ENCODE measurements around the gene GPR89A. TPM values are rescaled to one million over a fixed set of nuclear protein-coding genes. Genes with fewer than 3 reads are reported as not detected.

Gene GPR89A
- total RNA-seq, 1 experiment from 2014 or later: 19.5 TPM

- Histone ChIP-seq H3K79me2 (ENCODE audit: insufficient read depth, low read length) (no peaks in the 10 kb centered on the region), H3K4me2 (ENCODE audit: low read length) (no peak overlapping the region), H4K20me1 (ENCODE audit: insufficient read depth) (no peaks in the 10 kb centered on the region), H3K9me3 (ENCODE audit: control insufficient read depth in 1 of 2, insufficient read depth in 1 of 2, low read depth in 1 of 2, low read length in 2 of 2) (no peaks in the 10 kb centered on the region), H3K27ac (ENCODE audit: low read depth, low read length) (no peak overlapping the region), H3K4me3 (replicated peaks in 1 of 2; ENCODE audit: low read depth in 1 of 2, low read length in 2 of 2) (no peak overlapping the region), H3K9ac (ENCODE audit: low read length) (no peak overlapping the region), H3K9me2 (ENCODE audit: insufficient read depth) (no peaks in the 10 kb centered on the region), H3K4me1 (ENCODE audit: control insufficient read depth in 1 of 2, insufficient read depth in 2 of 2, low read length in 2 of 2) (peaks cover 4 to 25% of the 10 kb centered on the region in 2 experiments; a peak in 3 of 4 replicates), H2AFZ (ENCODE audit: low read depth, low read length, poor library complexity, severe bottlenecking) (no peak overlapping the region), H3K36me3 (ENCODE audit: control insufficient read depth in 1 of 2, insufficient read depth in 2 of 2, low read length in 2 of 2) (no peaks in the 10 kb centered on the region), H3K27me3 (ENCODE audit: insufficient read depth, low read length) (no peaks in the 10 kb centered on the region)
- intact Hi-C loops (cut with micrococcal nuclease): no loop called here
- DNase-seq (ENCODE audit: low read depth, low spot score) (no peak), ATAC-seq (no peak)
- ChIA-PET CTCF (no interaction called here), RAD21 (ENCODE audit: low non-redundant PET in 1 of 2, low total read pairs in 2 of 2, uncharacterized antibody in 2 of 2, unreplicated experiment in 2 of 2) (no interaction called here), POLR2A (no interaction called here)
- TF ChIP-seq EZH2 (IDR thresholded peaks at IDR 0.05) (no peak), SP1 (IDR thresholded peaks at IDR 0.05; ENCODE audit: low read depth) (no peak), TCF7L2 (IDR thresholded peaks at IDR 0.05; ENCODE audit: borderline replicate concordance, extremely low read depth, insufficient read depth, insufficient read length) (no peak), REST (IDR thresholded peaks at IDR 0.05; ENCODE audit: low read depth) (no peak), ZNF274 (IDR thresholded peaks at IDR 0.05; ENCODE audit: low read depth, low read length) (no peak), ZBTB33 (IDR thresholded peaks at IDR 0.05; ENCODE audit: extremely low read depth, insufficient replicate concordance, low read length) (no peak), ELF1 (IDR thresholded peaks at IDR 0.05; ENCODE audit: borderline replicate concordance, low read depth) (no peak), RAD21 (IDR thresholded peaks at IDR 0.05; ENCODE audit: low read depth) (no peak), EZH2phosphoT487 (IDR thresholded peaks at IDR 0.05; ENCODE audit: borderline replicate concordance) (no peak), SIN3A (IDR thresholded peaks at IDR 0.05; ENCODE audit: low read depth) (no peak), EGR1 (IDR thresholded peaks at IDR 0.05; ENCODE audit: low read depth) (no peak), JUND (IDR thresholded peaks at IDR 0.05) (no peak), YY1 (IDR thresholded peaks at IDR 0.05; ENCODE audit: extremely low read depth, insufficient replicate concordance, low read depth, low read length) (no peak), FOSL1 (IDR thresholded peaks at IDR 0.05; ENCODE audit: low read depth) (no peak), CBX3 (IDR thresholded peaks at IDR 0.05; ENCODE audit: low read depth) (no peak), MAX (IDR thresholded peaks at IDR 0.05) (no peak), SRF (IDR thresholded peaks at IDR 0.05; ENCODE audit: low read depth) (no peak)
- TF ChIP-seq, protein P1, sequence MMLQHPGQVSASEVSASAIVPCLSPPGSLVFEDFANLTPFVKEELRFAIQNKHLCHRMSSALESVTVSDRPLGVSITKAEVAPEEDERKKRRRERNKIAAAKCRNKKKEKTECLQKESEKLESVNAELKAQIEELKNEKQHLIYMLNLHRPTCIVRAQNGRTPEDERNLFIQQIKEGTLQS (IDR thresholded peaks at IDR 0.05): no peak
- BruUV-seq (replicated peaks): no TSS peak
Measured at GRCh38 chr1:145702826-145703225, 95.0 kb downstream of the GPR89A start.
